ENCODE results near the gene TMEM143. TPM values are rescaled to one million over a fixed set of nuclear protein-coding genes. Genes with fewer than 3 reads are reported as not detected.

Gene TMEM143
- total and polyA plus RNA-seq, 2 of the 8 experiments (the other 6 are each of a cell fraction or from before 2014, with no cell fraction given) = 14.2 to 19.1 TPM

DNA sequence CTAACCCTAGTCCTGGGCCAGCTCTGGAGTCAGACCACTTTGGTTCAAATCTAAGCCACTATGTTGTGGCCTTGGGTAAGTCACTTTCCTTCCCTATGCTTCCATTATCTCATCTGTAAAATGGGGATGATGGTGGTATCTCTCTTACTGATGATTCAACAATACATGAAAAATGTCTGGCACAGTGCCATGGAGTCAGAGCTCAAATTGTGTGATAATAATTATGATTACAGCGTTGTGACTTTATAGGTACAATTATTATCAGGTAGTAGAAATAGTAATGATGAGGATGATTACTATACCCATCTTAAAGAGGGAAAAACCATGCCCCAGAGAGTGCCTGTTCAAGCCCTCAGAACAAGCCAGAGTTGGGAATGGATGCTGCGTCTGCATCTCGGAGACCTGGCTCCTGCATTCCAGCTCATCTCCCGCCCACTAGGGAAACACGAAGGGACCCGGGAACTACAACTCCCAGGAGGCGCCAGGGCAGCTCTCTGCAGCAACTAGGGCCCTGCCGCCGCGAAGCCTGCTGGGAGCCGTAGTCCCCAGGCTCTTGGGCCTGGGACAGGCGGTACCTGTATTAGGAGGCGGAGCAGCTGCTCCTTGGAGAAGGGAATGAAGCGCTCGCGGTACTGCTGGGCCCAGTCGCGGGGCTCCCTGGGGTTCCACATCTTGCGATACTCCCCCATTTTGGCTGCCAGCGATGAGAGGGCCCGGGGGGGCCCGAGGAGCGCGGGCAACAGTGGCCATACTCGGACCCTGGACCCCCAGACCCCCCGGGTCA lies 832 bp downstream of the TMEM143 start (continued):
- TF ChIP-seq CBX5 (IDR thresholded peaks at IDR 0.05; ENCODE audit: low read depth, low read length) = no peak
- TF ChIP-seq BRCA1 (IDR thresholded peaks at IDR 0.05; ENCODE audit: low read depth, low read length) = 0 out of 2 replicates have a peak, but pooled peaks have one; percentile 27
- peak; percentile 95 for TF ChIP-seq TEAD4 (IDR thresholded peaks at IDR 0.05; ENCODE audit: low read depth, low read length)
